ENCODE measurements around the gene TAS2R7. TPM values are rescaled to one million over a fixed set of nuclear protein-coding genes. Genes with fewer than 3 reads are reported as not detected.

The TAS2R7 gene
- total RNA-seq = not detected in 2 replicates

GRCh38 chr12:10802587-10802986 is at the start of gene TAS2R7:
TAS2R7 (minus strand) TSS chr12:10802627; CDS start chr12:10802570, 57 bp downstream.

GRCh38 chr12:10849425-10849878 is 47.0 kb upstream of the TAS2R7 start, which contains the start of gene PRR4:
PRR4 (minus strand) TSS chr12:10849475; CDS start chr12:10849437, 38 bp downstream.

GRCh38 chr12:10826258-10826657 is 23.8 kb upstream of the TAS2R7 start, which contains the start of gene TAS2R10:
TAS2R10 (minus strand) TSS chr12:10826358; CDS start chr12:10826269, 89 bp downstream.

GRCh38 chr12:10810068-10810467 is 7.6 kb upstream of the TAS2R7 start, which contains the start of gene TAS2R9:
TAS2R9 (minus strand) TSS chr12:10810168; CDS start chr12:10810075, 93 bp downstream.

GRCh38 chr12:10807186-10807585 is 4.8 kb upstream of the TAS2R7 start, which contains the start of gene TAS2R8:
TAS2R8 (minus strand) TSS chr12:10807286; CDS start chr12:10806980, 306 bp downstream.

Other genes with a start within 250 kb of the TAS2R7 start
- 16.4 and 22.8 TPM in 2 replicates for gene MAGOHB, start 189.0 kb downstream of the TAS2R7 start, total RNA-seq
- gene STYK1, start 128.6 kb downstream of the TAS2R7 start, total RNA-seq = 0.09 and 0.14 TPM in 2 replicates
- 65.0 and 93.0 TPM in 2 replicates for gene YBX3, start 79.3 kb downstream of the TAS2R7 start, total RNA-seq
- not detected in 2 replicates for gene TAS2R8, start 4.7 kb upstream of the TAS2R7 start, total RNA-seq
- not detected in 2 replicates for gene TAS2R9, start 7.5 kb upstream of the TAS2R7 start, total RNA-seq
- gene TAS2R10, start 23.7 kb upstream of the TAS2R7 start, total RNA-seq = 0.55 and 0.71 TPM in 2 replicates
- 0.37 and 0.57 TPM in 2 replicates for gene PRR4, start 46.8 kb upstream of the TAS2R7 start, total RNA-seq
- gene PRH1, start 81.6 kb upstream of the TAS2R7 start, total RNA-seq = 11.2 and 16.6 TPM in 2 replicates
- gene TAS2R13, start 106.9 kb upstream of the TAS2R7 start, total RNA-seq = 0.65 and 0.85 TPM in 2 replicates
- 0.14 and 0.18 TPM in 2 replicates for gene PRH2, start 126.6 kb upstream of the TAS2R7 start, total RNA-seq
- gene TAS2R14, start 136.6 kb upstream of the TAS2R7 start, total RNA-seq = 1.7 and 2.4 TPM in 2 replicates
- 2.1 and 2.4 TPM in 2 replicates for gene TAS2R50, start 184.3 kb upstream of the TAS2R7 start, total RNA-seq
- gene TAS2R20, start 195.7 kb upstream of the TAS2R7 start, total RNA-seq = 2.2 and 2.4 TPM in 2 replicates
- 4.0 and 4.1 TPM in 2 replicates for gene TAS2R19, start 220.0 kb upstream of the TAS2R7 start, total RNA-seq
- 2.4 and 3.7 TPM in 2 replicates for gene TAS2R31, start 228.8 kb upstream of the TAS2R7 start, total RNA-seq

All from smooth muscle cell of bladder (primary cell).